Endothelial cell of umbilical vein (primary cell): ENCODE data around the gene GAB2. TPM values are rescaled to one million over a fixed set of nuclear protein-coding genes. Genes with fewer than 3 reads are reported as not detected.
A peak's percentile ranks its signal among the peaks of the same experiment; 100 is the strongest.

Experiments used
- BruUV-seq: library from RNA; stranded (reverse); fragments of 400-500 nt; replicated peaks from 2 replicates; lab custom pipeline; 2021; lab: Mats Ljungman, UMichigan
- CTCF ChIA-PET: fragments of 300-600, 350-600 bp; sonication (Branson Sonifier 250); formaldehyde crosslinking; loops from one replicate; lab custom pipeline; 2021; ENCODE audit warnings: antibody characterized with exemption, inconsistent platforms; lab: Charles Lee
- POLR2A ChIA-PET: fragments of 300-600, 350-600 bp; sonication (Branson Sonifier 250); formaldehyde crosslinking; loops from one replicate; lab custom pipeline; 2021; ENCODE audit warnings: antibody characterized with exemption, inconsistent platforms; lab: Charles Lee
- DNase-seq: peaks from one replicate; pipeline ENCODE4 v3.0.0-alpha.2; 2011; ENCODE audit warnings: low read depth, low spot score
- FAIRE-seq: peaks from 2 replicates; lab custom pipeline; 2011; peaks lifted over from hg19 to GRCh38; lab: Jason Lieb, UNC
- H2AFZ ChIP-seq: 2 replicates; pipeline ENCODE4 v1.6.0; 2012; ENCODE audit warnings: low read depth, low read length, control low read depth, inconsistent platforms
- H3K27ac ChIP-seq: 2 replicates; pipeline ENCODE4 v1.5.1; 2011; ENCODE audit warnings: low read depth, mild to moderate bottlenecking, control low read depth, low read length, moderate library complexity; ENCODE audit not compliant: insufficient read depth
- H3K27me3 ChIP-seq, 2 experiments: 2 replicates each; pipeline versions ENCODE4 v1.6.0 to v1.6.1; 2011; ENCODE audit warnings: low read length in 2 of 2, mixed read lengths in 1 of 2; ENCODE audit not compliant: control insufficient read depth in 2 of 2, insufficient read depth in 2 of 2
- H3K36me3 ChIP-seq, 2 experiments: 2 replicates in 1 of 2; 3 replicates in 1 of 2; pipeline ENCODE4 v1.5.1; 2011; ENCODE audit warnings: low read length in 2 of 2, mild to moderate bottlenecking in 1 of 2, moderate library complexity in 1 of 2; ENCODE audit not compliant: control insufficient read depth in 2 of 2, insufficient read depth in 2 of 2; ENCODE audit errors: extremely low read depth in 1 of 2
- H3K4me1 ChIP-seq: 3 replicates; pipeline ENCODE4 v1.5.1; 2011; ENCODE audit warnings: mild to moderate bottlenecking, low read length; ENCODE audit not compliant: control insufficient read depth, insufficient read depth; ENCODE audit errors: extremely low read depth
- H3K4me2 ChIP-seq: 2 replicates; pipeline ENCODE4 v1.6.1; 2011; ENCODE audit warnings: low read length, control low read depth, mixed read lengths; ENCODE audit not compliant: insufficient read depth
- H3K4me3 ChIP-seq, 3 experiments: fragments of 200-600 bp in 1 of 3; sonication (generic), shearing (Covaris generic) in 1 of 3; replicated peaks in 1 of 3; 2 replicates each; pipeline ENCODE4 v1.5.1; 2011 to 2016; ENCODE audit warnings: control low read depth in 3 of 3, low read length in 3 of 3, mild to moderate bottlenecking in 2 of 3, inconsistent platforms in 1 of 3, low read depth in 1 of 3, moderate library complexity in 1 of 3; ENCODE audit not compliant: insufficient read depth in 1 of 3
- H3K79me2 ChIP-seq: 2 replicates; pipeline ENCODE4 v1.6.0; 2012; ENCODE audit warnings: low read length, inconsistent platforms; ENCODE audit not compliant: control insufficient read depth, insufficient read depth
- H3K9ac ChIP-seq: replicated peaks from 2 replicates; pipeline ENCODE3; 2011; ENCODE audit warnings: low read length, control low read depth; ENCODE audit not compliant: insufficient read depth; ENCODE audit errors: extremely low read depth
- H3K9me1 ChIP-seq: replicated peaks from 3 replicates; pipeline ENCODE4 v1.6.0; 2011; ENCODE audit warnings: mild to moderate bottlenecking, low read length; ENCODE audit not compliant: control insufficient read depth, insufficient read depth; ENCODE audit errors: extremely low read depth
- H3K9me3 ChIP-seq: replicated peaks from 2 replicates; pipeline ENCODE4 v1.5.1; 2012; ENCODE audit warnings: low read length, inconsistent platforms; ENCODE audit not compliant: control insufficient read depth, insufficient read depth
- H4K20me1 ChIP-seq: replicated peaks from 2 replicates; pipeline ENCODE3; 2011; ENCODE audit warnings: mild to moderate bottlenecking, low read length; ENCODE audit not compliant: control insufficient read depth, insufficient read depth; ENCODE audit errors: extremely low read depth
- CTCF ChIP-seq, 2 donors: IDR thresholded peaks; 1 replicate in 1 of 2; 2 replicates in 1 of 2; pipeline ENCODE4 v1.5.1; 2011; ENCODE audit warnings: low read length in 2 of 2, mild to moderate bottlenecking in 2 of 2, moderate library complexity in 2 of 2, control low read depth in 1 of 2, inconsistent platforms in 1 of 2, low read depth in 1 of 2; ENCODE audit not compliant: insufficient read depth in 1 of 2; ENCODE audit errors: extremely low read depth in 1 of 2
- EZH2 ChIP-seq: IDR thresholded peaks from 2 replicates; pipeline ENCODE4 v1.6.1; 2012; ENCODE audit warnings: borderline replicate concordance, low read depth, mild to moderate bottlenecking, moderate library complexity, low read length, inconsistent platforms; ENCODE audit not compliant: severe bottlenecking
- FOS ChIP-seq: IDR thresholded peaks from 2 replicates; pipeline ENCODE4 v1.6.1; 2011; ENCODE audit warnings: mild to moderate bottlenecking, low read length, moderate library complexity, borderline replicate concordance; ENCODE audit not compliant: insufficient read depth
- GATA2 ChIP-seq: IDR thresholded peaks from 2 replicates; pipeline ENCODE4 v1.7.0; 2011; ENCODE audit warnings: low read depth, mild to moderate bottlenecking, moderate library complexity, mixed read lengths, low read length; ENCODE audit not compliant: insufficient read length, insufficient read depth
- JUN ChIP-seq: IDR thresholded peaks from 2 replicates; pipeline ENCODE4 v1.6.1; 2011; ENCODE audit warnings: borderline replicate concordance, low read depth; ENCODE audit not compliant: insufficient read length, insufficient read depth
- MAX ChIP-seq: IDR thresholded peaks from 2 replicates; pipeline ENCODE4 v1.6.1; 2011; ENCODE audit not compliant: insufficient read depth, insufficient read length
- MYC ChIP-seq: IDR thresholded peaks from one replicate; pipeline ENCODE4 v1.6.1; 2011; ENCODE audit warnings: mild to moderate bottlenecking, low read depth, low read length
- POLR2A ChIP-seq: IDR thresholded peaks from 2 replicates; pipeline ENCODE4 v1.6.1; 2012; ENCODE audit warnings: low read depth, mild to moderate bottlenecking, control low read depth, low read length
- POLR2AphosphoS5 ChIP-seq: IDR thresholded peaks from 2 replicates; pipeline ENCODE4 v1.6.1; 2012; ENCODE audit warnings: low read depth, mild to moderate bottlenecking, control low read depth, low read length, moderate library complexity; ENCODE audit not compliant: insufficient read depth
- dilution Hi-C: fragments of 300-500 bp; cut with MboI; formaldehyde crosslinking; loops from one replicate; pipeline ENCODE4 v1.15.0; 2019; ENCODE audit warnings: low sequenced_read_pairs; ENCODE audit not compliant: extremely low pct_ligation_motif_present
- intact Hi-C: fragments of 100-400 bp; cut with micrococcal nuclease; formaldehyde crosslinking; loops from one replicate; pipeline ENCODE4 v1.10.0; 2022
- polyA plus RNA-seq, 4 experiments: library from polyadenylated mRNA; depleted of rRNA in 3 of 4; stranded (reverse) in 3 of 4; unstranded in 1 of 4; fragments of >200 nt; gene quantifications; 2 replicates each; pipeline versions ENCODE4 v1.2.1 to v1.2.3, GENCODE V29; 2011 to 2012; ENCODE audit warnings: missing spikeins in 1 of 4
- total RNA-seq: library from RNA; stranded (reverse); gene quantifications from 2 replicates; pipeline ENCODE4 v1.2.3, GENCODE V29; 2021

GAB2 gene
- total and polyA plus RNA-seq, 2 donors (not counting 3 experiments of a cell fraction or from before 2014, with no cell fraction given): 19.6 to 39.6 TPM

GRCh38 chr11:78313181-78313795, 104.3 kb downstream of the GAB2 start:
- Histone ChIP-seq H3K4me2 (no peak overlapping the region), H3K4me3 (no peak overlapping the region), H3K4me1 (peaks cover 8% of the 10 kb centered on the region), H3K79me2 (peaks cover 53% of the 10 kb centered on the region), H3K9me1 (no peaks in the 10 kb centered on the region), H2AFZ (no peak overlapping the region), H3K27ac (no peak overlapping the region), H3K9ac (no peak overlapping the region), H3K36me3 (no peaks in the 10 kb centered on the region), H4K20me1 (peaks cover 2% of the 10 kb centered on the region), H3K27me3 (no peaks in the 10 kb centered on the region), H3K9me3 (no peaks in the 10 kb centered on the region)
- dilution Hi-C loops: no loop called here
- DNase-seq: peak; percentile 83
- FAIRE-seq: peak; percentile 82
- TF ChIP-seq EZH2: no peak
- TF ChIP-seq MAX: no peak
- TF ChIP-seq JUN: peak; percentile 20
- peak; percentile 51 for TF ChIP-seq FOS
- ChIA-PET POLR2A (no interaction called here), CTCF (interaction anchor here (1.7 kb wide), 1 partner anchor 107 kb away, joined by 5 read pairs; no protein-coding TSS in a partner anchor)
- no TSS peak for BruUV-seq
- intact Hi-C loops: no loop called here

- peaks cover 55% of the 10 kb centered on the region for H3K79me2 ChIP-seq
- FAIRE-seq: no peak
- dilution Hi-C loops: no loop called here
- H3K4me2 ChIP-seq: no peak overlapping the region
- no peak for DNase-seq
- BruUV-seq: no TSS peak
- H3K9me3 ChIP-seq: no peaks in the 10 kb centered on the region
- intact Hi-C loops: no loop called here
- no peaks in the 10 kb centered on the region for H3K9me1 ChIP-seq
- H2AFZ ChIP-seq: no peak overlapping the region
- ChIA-PET POLR2A (no interaction called here), CTCF (no interaction called here)
- TF ChIP-seq POLR2AphosphoS5 (no peak), GATA2 (no peak), CTCF (IDR thresholded peaks at IDR 0.05; ENCODE audit: extremely low read depth in 1 of 2, insufficient read depth in 1 of 2, low read depth in 1 of 2, low read length in 2 of 2) (no peak), MYC (no peak), POLR2A (no peak), MAX (no peak), FOS (no peak), EZH2 (no peak)
- H3K27me3 ChIP-seq: no peaks in the 10 kb centered on the region
- peaks cover 3% of the 10 kb centered on the region for H3K4me1 ChIP-seq
- peaks cover 2% of the 10 kb centered on the region for H4K20me1 ChIP-seq
- no peaks in the 10 kb centered on the region for H3K36me3 ChIP-seq
- no peak overlapping the region for H3K4me3 ChIP-seq
- no peak overlapping the region for H3K9ac ChIP-seq
- no peak overlapping the region for H3K27ac ChIP-seq
Observed at GRCh38 chr11:78312712-78313111, 104.9 kb downstream of the GAB2 start.
